Gastroesophageal sphincter (tissue), 3 donors: Measurements from ENCODE around the gene SF1.

Source experiments
- CTCF ChIP-seq, 4 experiments: fragments of 200-600 bp in 2 of 4; fragments of 450-650 bp in 2 of 4; sonication (generic) in 1 of 4; IDR thresholded peaks; one replicate each; pipeline ENCODE4 v1.5.1; 2017 to 2019; ENCODE audit warnings: antibody characterized with exemption in 4 of 4, mild to moderate bottlenecking in 2 of 4, moderate library complexity in 2 of 4
- POLR2AphosphoS5 ChIP-seq: sonication (generic); formaldehyde crosslinking; IDR thresholded peaks from one replicate; pipeline ENCODE4 v1.6.1; 2017; ENCODE audit warnings: antibody characterized with exemption

GRCh38 chr11:64754919-64755662 lies 23.3 kb downstream of the SF1 start:
- no peak for TF ChIP-seq POLR2AphosphoS5
- no peak for TF ChIP-seq CTCF (IDR thresholded peaks at IDR 0.05)
